Activated T-cell treated with anti-CD3 and anti-CD28 coated beads for 4 hours (primary cell): ENCODE measurements around the gene RNASE7.
"Not testable (repeated sequence)": the region's sequence is repeated elsewhere in the genome, so short reads cannot be mapped to it uniquely, and the experiment has no call there.

ENCODE experiments used
- DNase-seq: peaks from one replicate; pipeline ENCODE4 v3.0.0-alpha.2; 2020

Gene RNASE7

DNA sequence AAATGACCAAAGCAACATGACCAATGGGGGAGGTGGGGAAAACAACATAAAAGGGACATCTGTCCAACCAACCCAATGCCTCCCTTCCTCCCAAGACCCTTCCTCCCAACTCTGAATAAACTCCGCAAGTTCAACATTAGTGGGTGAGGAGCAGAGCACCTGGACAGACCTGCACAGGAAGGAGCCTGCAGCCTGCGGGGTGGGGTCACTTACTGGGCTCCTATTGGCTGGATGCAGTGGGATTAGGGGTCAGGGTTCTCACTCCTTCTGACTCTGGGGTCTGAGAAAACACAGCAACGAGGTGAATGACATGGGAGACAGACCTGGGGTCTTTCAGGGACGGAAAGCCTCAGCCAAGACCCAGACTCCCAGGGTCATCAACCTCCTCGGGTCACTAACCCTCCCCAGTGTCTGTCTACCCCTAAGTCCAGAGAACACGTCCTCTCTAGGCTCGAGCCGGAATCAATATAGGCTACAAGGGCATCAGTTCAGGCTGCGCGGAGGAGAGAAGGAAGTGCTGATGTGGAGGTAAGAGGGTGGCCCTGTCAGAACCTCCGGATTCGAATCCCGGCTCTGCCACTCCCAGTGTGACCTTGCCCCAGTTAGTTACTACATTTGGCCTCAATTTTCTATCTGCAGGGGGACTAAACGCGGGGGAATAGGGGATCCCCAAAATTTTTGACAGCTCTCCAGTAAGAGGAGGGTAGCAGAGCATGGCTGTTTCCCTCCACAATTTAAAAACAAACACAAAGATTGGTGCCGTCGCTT lies 18.2 kb upstream of the RNASE7 start:
- DNase-seq = no peak

DNA sequence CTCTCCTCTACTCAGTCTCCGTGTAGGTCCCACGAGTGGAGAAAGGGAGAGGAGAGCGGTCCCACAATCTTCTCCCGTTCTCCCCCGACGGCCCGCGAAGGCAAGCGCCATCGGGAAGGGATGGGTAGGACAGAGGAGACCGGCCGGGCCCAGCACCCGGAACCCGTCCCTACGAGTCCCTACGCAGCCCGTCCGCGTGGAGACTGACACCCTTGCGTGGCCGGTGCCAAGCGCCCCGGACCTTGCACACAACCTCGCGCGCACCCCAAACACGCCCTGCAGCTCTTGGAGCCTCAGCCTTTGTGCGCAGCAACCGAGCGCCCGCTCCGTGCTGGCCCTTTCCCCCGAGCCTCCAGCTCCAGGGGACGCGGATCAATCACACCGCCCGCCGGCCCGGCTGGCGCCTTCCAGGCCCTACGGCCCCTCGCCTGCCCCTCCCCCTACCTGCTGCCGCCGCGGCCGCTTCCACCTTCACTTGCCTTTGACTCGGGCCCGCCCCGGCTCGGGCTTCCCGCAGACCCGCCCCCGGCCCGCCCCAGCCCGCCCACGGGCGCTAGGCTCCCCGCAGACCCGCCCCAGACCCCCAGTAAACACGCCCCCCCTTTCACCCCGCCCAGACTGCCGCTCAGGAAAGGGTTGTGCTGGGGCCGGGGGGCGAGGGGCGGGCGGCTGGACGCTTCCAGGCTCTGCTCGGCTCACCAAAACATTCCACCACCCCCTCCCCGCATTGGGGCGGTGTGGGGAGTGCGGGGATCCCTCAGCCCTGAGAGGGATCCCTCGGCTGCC lies 17.4 kb upstream of the RNASE7 start, which contains the start of gene NDRG2:
Gene NDRG2 (minus strand): TSS at position 477 of the 786 bp plus-strand sequence. CDS start 1,746 bp downstream, outside the sequence.
- DNase-seq = peak; percentile 66

DNA sequence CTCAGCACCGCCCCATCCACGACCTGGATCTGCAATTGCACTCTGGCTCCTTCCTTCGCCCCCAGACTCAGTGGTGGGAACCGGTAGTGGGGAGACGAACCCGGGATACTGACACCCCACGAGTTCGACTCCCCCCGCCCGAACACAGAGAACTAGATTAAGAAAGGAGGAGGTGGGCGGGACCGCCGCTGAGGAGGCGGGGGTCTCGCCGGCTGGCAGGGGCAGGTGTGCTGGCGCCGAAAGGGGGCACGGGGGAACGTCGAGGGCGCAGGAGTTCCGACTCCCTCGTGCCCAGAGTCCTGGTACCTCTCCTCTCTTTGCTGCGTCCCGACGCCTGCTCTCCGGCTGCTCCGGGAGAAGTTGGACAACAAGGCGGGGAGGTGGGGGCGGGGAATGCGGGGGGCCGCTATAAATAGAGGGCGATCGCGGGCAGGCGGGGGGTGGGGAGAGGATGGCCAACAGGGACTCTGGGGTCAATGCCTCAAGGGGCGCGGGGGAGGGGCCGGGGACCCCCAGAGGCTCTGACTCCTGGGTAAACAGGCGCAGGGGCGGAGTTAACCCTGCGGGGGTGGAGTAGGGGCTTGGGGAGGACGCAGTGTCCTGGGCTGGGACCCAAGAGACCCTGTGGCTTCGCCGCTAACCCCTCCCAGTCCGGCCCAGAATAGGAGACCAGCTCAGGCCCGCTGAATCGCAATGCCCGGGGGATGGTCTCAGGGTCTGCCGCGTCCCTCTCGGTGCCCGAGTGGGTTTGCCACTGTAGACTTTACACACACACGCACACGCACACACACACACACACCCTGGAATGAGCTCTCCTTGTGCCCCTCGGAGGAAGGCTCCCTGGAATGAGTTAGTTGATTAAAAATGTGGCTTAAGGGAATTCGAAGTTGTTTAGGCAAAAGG lies 16.5 kb upstream of the RNASE7 start:
- peak; percentile 7 for DNase-seq

DNA sequence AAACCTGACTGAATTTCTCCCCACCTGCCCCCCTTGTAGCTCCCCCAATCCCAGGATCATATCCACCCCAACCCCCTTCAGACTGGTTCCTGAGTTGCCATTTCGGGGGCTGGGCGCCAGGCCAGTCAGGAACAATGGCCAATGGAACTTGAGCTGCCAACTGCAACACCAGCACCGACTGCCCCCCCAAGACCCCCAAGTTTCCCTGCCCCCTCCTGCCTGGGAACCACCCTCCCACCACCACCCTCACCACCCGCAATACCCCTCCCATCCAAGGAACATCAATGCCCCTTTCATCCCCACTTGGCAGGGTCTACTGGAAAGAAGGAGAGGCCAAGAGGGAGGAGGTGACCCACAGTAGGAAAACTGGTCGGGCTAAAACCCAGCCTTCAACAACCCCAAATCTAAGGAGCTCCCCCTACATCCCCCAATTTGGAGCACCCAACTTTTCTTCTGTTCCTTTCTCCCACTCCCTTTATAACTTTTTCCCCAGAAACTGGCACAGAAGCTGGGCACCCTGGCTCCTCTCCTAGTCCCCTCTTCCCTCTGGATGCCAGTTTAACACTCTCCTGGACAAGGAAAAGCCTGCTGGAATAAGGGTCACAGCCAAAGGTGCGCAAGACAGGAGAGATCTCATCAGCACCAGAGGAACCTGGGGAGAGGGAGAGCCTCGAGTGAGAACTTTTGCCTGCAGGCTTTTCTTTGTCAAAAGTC lies 15.7 kb upstream of the RNASE7 start:
- DNase-seq = no peak

DNA sequence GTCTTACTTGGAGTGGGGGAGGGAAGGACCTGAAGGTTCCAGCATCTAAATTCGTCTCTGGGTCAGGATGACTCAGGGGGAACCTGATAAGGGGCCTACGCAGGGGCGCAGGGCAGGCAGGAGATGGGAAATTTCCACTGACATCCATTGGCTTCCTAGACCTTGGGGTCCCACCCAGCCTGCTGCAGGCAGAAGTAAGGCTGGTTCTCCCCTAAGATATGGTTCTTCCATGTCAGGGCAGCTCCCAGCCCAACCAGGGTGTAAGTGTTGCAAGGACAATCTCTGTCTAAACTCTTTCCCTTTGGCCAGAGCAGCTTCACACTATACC lies 15.2 kb upstream of the RNASE7 start:
- no peak for DNase-seq

DNA sequence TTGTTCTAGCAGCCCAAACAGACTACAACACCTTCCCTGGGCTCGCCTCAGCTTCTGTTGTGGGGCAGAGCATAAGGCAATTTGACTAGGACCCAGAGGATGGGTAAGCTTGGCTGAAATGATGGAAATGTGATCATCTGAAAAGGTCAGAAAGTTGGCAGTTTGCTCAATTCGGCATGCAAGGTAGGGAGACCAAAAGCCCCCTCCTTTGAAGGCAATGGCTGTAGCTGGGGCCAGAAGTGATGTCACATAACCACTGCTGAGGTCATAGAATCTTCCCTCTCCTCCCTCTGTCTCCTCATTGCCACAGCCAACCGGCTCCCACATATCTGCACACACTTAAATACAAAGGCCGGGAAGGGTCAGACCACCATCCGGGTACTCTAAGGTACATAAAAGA lies 12.2 kb upstream of the RNASE7 start, which contains the start of gene TPPP2:
Gene TPPP2 (plus strand): TSS at position 301 of the 400 bp plus-strand sequence. CDS start 365 bp downstream, outside the sequence.
- DNase-seq = no peak

DNA sequence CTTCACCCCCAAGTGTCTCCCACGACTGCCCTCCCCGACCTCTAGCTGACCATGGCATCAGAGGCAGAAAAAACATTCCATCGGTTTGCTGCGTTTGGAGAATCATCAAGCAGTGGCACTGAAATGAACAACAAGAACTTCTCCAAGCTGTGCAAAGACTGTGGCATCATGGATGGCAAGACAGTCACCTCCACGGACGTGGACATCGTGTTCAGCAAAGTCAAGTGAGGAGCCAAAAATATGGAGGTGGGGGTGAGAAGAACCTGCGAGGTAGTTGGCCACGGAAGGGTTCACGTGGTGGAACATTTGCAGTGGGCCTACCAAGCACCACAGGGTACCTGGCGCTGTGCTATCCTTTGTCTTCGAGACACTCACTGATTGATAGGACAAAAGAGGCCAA lies 11.6 kb upstream of the RNASE7 start:
- no peak for DNase-seq

DNA sequence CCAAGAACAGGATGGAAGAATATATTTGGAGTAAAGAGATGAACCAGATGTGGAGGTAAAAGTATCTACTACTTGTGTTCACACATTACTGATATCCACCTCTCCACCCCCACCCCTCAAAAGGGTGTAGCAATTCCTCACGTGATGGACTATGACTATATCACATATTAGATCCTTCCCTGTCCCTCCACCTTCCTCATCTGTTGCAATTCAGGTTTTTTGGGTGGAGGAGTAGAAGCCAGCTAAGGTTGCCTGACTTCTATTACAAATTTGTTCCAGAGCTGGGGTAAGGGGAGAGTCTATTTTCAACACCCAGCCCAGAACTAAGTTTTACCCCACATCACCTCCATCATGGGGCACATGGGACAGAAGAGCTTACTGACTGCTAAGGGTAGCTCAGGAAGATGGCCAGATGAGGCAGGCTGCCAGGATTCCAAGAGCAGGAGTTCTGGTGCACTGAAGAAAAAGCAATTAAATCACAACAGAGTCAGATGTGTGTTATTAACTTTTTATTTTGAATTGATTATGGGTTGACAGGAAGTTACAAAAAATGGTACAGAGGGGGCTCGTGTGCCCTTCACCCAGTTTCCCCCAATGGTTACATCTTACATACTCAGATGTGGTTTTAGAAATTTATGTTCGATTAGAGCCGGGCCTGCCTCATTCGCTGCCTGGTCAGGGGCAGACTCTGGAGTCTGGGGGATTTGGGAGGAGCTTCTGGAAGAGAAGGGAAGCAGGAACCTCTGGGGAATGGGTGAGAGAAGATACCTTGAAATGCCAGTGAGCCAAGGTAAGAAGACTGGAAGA lies 9.6 kb upstream of the RNASE7 start:
- DNase-seq = no peak

DNA sequence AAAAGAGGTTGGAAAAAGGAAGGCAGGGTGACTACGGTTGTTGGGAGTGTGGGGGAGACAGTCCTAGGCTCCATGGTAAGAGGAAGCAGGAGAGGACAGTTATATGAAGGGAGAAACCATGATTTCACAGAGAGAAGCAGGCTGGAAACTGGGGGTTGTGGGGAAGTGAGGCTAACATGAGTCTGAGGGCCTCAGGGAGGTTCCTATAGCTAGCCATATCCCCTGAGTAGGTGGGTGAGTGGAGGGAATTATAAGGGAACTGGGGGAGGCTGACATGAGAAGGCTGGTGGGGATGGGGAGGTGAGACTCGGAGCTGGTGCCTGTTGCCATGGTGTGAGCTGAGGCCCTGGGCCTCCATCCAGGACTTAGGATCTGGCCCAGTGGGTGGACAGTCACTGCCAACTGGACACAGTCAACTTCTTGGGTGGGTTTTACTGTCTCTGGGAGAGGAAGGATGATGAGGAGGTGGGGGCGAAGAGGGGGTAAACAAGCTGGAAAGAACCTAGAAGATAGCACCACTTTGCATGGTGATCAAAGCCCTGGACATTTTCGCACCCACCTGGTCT lies 8.9 kb upstream of the RNASE7 start:
- DNase-seq = no peak

DNA sequence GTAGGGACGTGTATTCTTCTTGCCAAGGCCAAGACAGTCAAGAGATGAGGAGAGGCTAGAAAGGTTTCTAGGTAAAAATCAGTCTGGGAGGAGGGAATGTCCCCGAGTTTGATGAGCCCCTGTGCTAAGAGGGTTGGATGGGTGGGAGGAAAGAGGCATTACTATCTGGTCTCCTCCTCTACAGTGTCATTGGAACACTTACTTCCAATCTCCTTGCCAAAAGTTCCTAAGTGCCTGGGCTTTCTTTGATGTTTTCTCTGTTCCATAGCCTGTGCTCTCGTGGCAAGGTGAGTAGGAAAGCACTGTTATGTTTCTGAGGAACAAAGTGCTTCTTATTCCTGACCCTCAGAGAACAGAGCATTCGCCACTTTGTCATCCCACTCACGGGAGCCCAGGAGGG lies 7.5 kb upstream of the RNASE7 start, which contains the start of gene RNASE13:
Gene RNASE13 (minus strand): TSS at position 101 of the 400 bp plus-strand sequence. CDS start 519 bp downstream, outside the sequence.
- no peak for DNase-seq

DNA sequence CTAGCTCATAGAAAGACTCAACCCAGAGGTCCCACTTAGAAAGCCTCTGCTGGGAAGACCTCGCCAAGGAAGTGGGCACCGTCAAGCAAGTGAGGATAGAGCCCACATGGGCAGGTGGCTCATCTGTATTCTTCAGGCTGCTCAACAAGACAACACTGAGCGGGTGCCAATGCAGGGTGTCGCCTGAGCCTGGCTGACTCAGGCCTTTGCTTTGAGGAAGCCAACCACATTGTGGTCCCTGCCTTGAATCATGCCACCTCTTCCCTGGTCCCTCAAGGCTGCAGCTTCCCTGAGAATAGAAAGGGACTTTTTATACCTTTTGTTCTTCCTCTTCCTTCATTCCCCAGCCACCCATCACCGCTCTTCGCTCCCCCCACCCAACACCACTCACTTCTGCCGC lies 5.4 kb upstream of the RNASE7 start:
- DNase-seq = no peak

DNA sequence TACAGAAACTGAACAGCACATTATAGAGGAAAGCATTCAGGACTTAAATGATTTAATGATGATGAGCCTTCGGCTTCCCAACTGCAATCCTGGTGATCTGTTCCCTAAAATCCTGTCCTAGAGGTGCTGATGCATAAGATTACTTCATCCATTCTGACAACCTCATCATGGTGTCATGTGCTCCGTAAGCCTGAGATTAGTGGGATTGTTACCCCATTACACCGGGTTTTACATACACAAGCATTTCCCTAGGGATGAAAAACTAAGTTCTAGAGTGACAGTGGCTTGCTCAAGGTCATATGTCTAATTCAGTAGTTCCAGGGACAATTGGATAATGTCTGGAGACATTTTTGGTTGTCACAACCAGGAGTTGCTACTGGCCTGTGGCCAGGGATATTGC lies 5.0 kb upstream of the RNASE7 start:
- no peak for DNase-seq

DNA sequence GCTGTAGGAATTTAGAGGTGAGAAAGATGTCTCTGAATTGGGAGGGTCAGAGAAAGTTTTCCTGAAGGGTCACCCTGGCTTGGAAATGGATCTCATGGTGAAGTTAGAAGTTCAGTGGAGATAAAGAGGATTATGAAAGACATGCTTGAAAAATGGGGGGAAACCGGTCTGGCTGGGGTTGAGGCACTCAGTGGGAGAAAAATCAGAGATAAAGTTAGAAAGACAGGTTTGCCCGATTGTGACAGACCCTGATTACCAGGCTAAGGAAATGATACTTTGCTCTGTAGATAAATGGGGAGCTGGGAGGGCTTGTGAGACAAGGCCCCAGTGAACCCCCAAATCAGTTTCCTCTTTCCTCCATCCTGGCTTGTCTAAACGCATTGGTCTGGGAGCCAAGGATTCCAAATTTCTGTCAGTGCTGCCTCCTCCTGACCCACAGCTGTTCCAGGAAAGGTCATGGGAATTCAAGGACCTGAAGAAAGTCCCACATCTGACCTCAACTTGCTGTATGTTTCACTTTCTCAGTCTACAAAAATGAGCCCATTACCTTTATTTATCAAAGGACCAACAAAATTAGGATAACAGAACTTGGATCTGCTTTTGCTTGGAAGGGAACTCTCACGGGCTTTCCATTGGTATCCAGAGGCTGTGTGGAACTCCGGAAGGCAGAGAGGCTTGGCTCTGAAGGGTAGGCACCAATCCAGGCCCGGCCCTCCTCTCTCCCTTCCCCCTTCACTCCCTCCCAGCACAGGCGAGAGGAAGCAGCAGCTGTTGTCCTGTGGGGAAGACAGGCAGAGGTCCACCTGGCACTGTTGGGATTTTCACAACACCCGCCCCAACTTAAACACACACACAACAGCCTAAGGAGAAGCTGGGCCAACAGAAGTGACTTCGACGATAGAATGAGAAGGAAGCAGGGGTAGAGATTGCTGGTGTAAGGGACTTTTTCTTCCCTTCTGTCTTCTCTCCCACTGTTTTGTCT lies 3.4 kb upstream of the RNASE7 start:
- no peak for DNase-seq

DNA sequence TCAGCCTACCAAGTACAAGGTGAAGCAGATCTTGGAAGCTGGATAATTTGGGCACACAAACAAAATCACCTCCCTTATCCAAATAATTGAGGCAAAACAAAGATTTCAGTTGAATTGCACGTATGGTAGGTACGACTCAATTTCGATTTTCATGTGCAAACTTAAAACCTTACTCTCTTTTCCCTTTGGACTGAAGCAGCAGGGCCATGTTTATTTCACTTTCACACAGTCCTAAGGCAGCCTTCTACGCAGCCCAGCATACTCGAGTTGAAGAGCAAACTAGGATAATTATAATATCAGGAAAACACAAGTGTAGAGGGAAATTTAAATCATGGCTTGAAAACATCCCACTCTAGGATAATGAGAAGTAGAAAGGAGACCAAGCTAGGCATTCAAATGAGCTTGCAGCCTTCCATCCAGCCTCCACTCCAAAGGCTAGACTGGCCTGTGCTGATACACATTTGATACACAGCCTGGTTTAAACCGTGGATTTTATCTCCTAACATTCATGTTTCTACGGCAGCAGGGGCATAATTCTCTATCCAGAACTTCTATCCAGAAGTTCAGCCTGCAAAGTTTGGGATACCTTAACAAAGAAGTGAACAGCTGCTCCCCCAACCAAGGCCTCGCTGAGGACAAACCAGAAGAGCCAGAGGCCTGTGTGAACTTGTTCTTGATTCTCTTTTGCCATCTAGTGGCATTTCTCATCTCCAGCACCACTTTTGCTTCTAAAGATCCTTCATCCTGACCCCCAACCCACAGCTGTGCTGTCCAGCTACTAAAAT lies 2.4 kb upstream of the RNASE7 start:
- no peak for DNase-seq

DNA sequence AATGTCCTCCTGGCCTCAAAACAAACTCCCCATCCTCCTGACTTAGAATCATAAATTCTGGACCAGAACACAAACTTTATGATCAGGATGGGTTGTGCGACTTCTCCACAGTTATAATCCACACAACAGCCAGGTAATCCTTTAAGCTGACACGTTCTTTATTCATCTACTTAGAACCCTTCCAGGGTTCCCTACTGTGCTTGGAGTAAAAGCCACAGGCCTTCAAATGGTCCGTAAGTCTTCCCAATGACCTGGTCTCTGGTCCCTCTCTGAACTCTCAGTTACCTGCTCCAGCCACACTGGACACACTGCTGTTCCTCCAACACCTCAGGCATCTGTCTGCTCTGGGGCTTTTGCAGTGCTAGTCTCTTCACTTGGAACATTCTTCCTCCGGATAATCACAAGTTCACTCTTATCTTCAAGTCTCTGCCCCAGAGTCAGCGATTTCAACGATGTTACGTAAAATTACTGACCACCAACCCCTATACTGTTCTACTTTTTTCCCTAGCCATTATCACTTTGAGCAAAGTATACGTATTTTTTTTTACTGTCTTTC lies 1.7 kb upstream of the RNASE7 start:
- no peak for DNase-seq

DNA sequence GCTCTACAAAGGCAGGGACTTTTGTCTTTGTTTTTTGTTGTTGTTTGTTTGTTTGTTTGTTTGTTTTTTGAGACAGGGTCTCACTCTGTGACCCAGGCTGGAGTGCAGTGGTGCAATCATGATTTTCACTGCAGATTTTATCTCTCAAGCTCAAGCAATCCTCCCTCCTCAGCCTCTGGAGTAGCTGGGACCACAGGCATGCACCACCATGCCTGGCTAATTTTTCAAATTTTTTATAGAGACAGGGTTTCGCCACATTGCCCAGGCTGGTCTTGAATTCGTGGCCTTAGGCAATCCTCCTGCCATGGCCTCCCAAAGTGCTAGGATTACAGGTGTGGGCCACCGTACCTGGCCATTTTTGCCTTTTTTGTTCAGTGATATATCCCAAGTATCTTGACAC lies 1.2 kb upstream of the RNASE7 start:
- DNase-seq = not testable (repeated sequence)

DNA sequence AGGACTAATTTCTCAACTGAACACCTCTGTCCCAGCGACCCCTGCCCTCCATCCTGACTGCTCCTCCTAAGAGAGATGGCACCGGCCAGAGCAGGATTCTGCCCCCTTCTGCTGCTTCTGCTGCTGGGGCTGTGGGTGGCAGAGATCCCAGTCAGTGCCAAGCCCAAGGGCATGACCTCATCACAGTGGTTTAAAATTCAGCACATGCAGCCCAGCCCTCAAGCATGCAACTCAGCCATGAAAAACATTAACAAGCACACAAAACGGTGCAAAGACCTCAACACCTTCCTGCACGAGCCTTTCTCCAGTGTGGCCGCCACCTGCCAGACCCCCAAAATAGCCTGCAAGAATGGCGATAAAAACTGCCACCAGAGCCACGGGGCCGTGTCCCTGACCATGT lies 756 bp downstream of the RNASE7 start:
- no peak for DNase-seq

DNA sequence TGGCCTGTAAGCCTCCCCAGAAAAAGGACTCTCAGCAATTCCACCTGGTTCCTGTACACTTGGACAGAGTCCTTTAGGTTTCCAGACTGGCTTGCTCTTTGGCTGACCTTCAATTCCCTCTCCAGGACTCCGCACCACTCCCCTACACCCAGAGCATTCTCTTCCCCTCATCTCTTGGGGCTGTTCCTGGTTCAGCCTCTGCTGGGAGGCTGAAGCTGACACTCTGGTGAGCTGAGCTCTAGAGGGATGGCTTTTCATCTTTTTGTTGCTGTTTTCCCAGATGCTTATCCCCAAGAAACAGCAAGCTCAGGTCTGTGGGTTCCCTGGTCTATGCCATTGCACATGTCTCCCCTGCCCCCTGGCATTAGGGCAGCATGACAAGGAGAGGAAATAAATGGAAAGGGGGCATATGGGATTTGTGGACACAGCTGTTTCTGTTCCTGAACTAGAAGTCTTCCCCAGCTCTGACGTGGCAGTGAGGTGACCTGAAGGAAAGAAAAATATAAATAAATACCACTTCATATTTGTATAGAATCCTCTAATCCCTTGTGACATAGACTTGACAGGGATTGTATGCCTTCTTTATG lies 1.3 kb downstream of the RNASE7 start:
- DNase-seq = no peak
